ENCODE measurements around the gene SYTL2. TPM values are rescaled to one million over a fixed set of nuclear protein-coding genes. Genes with fewer than 3 reads are reported as not detected.
"Not testable (repeated sequence)": the region's sequence is repeated elsewhere in the genome, so short reads cannot be mapped to it uniquely, and the experiment has no call there.

SYTL2 gene
- total RNA-seq, 1 donor from 2014 or later: 24.6 TPM

DNA sequence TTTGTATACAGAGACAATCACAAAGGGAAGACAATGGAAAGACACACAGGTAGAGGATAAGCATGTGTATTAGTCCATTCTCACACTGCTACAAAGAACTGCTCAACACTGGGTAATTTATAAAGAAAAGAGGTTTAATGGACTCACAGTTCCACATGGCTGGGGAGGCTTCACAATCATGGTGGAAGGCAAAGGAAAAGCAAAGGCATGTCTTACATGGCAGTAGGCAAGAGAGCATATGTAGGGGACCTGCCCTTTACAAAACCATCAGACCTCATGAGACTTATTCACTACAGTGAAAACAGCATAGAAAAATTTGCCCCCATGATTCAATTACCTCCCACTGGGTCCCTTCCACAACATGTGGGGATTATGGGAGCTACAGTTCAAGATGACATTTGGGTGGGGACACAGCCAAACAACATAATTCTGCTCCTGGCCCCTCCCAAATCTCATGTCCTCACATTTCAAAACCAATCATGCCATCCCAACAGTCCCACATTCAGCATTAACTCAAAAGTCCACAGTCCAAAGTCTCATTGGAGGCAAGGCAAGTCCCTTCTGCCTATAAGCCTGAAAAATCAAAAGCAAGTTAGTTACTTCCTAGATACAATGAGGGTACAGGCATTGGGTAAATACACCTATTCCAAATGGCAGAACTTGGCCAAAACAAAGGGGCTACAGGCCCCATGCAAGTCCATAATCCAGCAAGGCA, 139.8 kb downstream of the SYTL2 start:
- DNase-seq (ENCODE audit: low spot score); ATAC-seq; intact Hi-C loops (cut with DNase I): not testable (repeated sequence)

DNA sequence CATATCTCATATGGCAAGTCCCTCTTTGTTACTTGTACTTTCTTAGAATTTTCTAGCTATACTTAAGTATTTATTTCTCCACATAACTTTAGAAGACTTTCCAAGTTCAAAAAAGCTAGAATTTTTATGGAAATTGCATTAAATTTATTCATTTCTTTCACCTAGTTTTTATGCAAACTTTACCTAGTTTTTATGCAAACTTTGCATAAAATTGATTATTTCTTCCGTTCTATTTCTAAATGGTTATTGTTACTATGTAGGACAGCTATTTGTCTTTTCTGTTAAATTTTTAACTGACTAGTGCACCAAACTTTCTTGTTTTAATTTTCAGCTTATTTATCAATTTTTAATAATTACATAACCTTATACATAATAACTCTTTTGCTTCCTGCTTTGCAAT, 142.8 kb downstream of the SYTL2 start:
- intact Hi-C loops (cut with DNase I): no loop called here
- no peak for DNase-seq (ENCODE audit: low spot score)
- ATAC-seq: no peak

DNA sequence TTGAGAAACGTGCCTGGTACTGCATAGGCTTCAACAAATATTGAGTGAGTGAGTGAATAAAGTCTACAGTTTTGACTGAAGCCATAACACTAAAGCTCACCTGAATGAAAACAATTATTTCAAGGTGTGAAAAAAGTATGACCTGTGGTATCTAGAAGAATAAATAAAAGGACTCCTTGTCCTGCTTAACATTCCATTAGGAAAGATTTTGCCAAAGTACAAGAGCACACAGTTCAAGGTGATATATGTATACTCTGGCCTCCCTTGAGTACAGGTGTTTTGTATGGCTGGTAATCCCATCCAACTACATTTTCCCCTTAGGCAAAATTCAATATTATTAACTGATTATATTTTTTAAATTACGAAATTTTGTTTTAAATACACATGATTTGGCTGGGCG, 144.3 kb downstream of the SYTL2 start:
- DNase-seq (ENCODE audit: low spot score) (no peak), ATAC-seq (no peak)
- intact Hi-C loops (cut with DNase I): no loop called here

DNA sequence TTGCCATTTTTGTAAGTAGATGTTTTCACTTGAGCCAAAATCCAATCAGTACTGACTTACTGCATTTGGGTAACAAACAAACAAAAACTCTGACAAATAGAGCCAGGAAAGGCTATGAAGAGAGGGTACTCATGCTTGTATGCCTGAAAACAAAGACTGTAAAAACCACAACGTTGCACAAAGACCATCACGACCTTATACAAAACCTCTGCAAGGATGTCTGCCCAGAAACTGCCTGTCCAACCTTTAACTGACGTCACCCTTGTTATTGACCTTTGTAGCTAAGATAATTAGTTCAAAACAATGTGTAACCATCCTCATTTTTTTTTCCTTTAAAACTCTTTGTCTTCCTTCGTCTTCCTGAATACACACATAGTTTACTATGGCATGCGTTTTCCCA, 145.2 kb downstream of the SYTL2 start:
- DNase-seq (ENCODE audit: low spot score) (no peak), ATAC-seq (no peak)
- intact Hi-C loops (cut with DNase I): no loop called here

DNA sequence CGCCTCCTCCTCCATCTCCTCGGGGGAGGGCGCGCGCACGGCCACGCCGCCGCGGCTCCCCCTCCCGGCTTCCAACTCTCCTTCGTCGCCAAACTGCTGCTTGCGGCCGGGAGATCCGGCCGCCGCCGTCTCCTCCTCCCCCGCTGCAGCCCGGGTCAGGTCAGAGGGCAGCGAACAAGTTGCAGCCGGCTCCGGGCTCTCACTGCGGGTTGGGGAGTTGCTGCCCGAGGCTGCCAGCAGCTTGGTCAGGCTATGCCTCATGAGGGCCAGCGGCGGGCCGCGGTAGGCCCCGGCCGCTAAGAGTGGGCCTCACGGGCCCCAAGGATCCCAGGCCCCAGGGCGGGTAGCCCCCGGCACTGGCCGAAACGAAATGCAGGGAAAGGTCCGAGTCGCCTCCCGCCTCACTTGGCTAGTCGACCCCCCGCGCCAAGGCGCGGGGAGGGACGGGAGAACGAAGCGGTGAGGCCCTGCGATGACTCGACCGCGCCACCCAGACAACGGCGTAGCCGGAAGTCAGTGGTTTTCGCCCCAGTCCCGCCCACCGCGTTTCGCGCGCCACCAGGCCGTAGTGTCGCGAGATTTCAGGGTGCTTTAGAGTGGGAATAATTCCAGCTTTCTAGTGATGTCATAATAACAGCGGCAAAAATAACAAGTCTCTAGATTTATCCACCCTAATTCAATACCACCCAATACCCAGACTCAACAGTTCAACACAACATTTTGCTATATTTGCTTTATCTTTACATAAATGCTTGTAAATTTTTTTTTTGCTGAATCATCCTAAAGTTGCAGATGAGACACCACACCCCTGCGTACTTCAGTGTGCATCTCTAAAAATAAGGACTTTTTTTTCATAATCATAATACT, 146.1 kb downstream of the SYTL2 start, which contains the start of gene CREBZF:
CREBZF (minus strand) TSS at position 515 of the 867 bp plus-strand sequence; CDS start at position 261, 254 bp downstream.
- ATAC-seq: peak; percentile 98
- intact Hi-C loops (cut with DNase I): no loop called here
- peak; percentile 97 for DNase-seq (ENCODE audit: low spot score)

DNA sequence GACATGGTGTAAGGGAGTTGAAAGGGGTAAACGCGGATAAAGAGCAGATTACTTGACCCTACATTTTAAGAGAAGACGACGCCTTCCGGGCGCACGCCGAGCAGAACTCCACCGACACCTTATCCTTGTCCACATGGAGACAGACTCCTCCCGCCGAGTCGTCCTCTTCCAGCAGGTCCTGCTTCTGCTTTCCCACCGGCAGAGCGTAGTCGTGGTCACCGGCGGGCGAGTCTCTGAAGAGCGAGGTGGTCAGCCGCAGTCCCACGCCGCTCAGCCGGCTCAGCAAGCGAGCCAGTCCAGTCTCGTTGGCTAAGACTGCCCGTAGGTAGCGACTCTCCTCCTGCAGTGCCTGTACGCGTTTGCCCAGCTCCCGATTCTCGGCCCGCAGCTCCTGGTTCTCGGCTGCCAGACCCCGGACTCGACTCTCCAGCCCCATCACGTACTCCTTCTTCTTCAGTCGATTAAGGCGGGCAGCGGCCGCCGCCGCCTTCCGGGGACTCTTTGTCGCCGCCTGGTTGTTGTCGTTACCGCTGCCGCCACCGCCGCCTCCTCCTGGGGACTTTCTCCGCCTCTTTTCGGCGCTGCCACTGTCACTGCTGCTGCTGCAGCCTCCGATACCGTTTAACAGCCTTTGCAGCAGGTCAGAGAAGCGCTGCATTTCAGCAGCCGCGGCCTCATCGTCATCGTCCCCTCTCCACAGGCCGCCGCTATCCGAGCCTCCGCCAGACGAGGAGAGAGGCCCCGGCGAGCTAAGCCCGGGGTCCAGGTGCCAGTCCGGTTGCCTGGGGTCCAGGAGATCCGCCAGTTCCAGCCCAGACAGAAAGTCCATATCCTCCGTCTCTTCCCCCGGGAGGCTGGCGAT, 147.0 kb downstream of the SYTL2 start:
- intact Hi-C loops (cut with DNase I): no loop called here
- peak; percentile 76 for ATAC-seq
- peak; percentile 87 for DNase-seq (ENCODE audit: low spot score)

DNA sequence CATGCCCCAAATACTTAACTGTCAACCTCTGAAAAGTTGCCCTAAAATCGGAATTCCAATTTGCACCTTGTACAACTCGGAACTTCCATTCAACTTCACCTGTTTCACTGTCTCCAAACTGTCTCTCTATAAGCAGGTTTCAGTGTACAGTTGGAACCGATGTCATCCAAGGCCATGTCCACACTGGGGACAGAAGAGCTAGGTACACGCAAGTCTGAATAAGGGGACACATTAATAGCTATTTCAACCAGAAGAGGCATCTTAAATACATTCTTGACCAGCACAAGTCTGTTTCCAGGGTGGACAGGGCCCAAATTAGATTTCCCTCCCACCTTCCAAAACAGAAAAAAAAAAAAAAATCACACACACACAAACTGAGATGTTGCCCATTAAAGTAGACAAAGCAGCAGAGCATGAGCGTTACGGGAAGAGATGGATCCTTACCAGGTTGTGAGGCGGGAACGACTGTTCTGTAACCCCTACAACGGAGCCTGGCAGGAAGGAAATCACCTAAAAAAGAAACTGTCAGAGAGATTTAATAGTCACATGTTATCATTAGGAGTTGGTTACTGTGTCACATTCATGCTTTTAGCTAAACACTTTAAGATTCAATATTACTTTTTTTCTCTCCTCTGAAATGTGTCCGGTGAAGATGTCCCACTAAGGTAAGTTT, 147.7 kb downstream of the SYTL2 start:
- DNase-seq (ENCODE audit: low spot score) (no peak), ATAC-seq (no peak)
- intact Hi-C loops (cut with DNase I): no loop called here

DNA sequence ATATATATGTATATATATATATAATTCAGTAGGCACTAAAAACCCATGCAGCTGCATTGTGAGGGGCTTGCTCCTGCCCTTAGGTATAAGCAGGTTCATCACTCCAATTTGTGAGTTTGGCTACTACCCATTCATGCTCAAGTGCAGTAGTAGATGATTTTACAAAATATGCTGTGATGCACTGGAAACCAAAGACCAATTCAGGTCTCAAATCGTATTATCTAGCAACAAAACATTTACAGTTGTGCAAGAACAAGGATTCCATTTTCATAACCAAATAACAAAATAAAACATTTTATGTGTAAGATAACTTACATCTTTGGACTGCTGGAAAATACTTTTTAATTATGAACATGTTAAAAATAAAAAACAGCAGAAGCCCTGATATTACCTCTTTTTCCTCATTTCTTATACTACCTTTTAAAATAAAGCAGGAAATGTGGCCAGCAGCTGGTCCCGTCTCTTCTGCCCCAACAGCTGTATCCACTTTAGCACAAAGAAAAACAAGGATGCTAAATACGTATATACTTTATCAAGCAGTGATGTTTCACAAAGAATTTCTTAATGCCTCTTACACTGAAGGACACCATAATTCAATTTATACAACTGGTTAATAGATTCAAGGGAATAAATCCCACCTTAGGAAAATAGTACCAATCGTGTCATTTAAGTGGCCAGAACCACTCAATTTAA, 148.8 kb downstream of the SYTL2 start:
- DNase-seq (ENCODE audit: low spot score): no peak
- intact Hi-C loops (cut with DNase I): no loop called here
- no peak for ATAC-seq

DNA sequence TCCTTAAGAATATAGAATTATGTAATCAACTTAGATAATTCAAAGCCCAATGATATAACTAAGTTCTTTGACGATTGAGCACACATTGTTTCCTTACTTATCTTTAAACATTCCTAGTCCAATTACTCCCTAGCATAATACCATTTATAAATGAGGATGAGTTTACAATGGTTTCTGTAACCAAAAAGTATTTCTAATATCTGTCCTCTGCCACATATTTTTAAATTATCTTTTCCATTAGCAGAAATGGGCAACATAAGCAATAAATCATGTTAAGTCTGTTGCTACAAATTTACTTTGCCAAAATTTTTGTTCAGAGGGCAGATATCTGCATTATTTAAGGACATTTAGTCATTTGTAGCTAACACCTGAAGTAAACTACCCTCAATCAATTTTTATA, 152.8 kb downstream of the SYTL2 start:
- no peak for ATAC-seq
- no peak for DNase-seq (ENCODE audit: low spot score)
- intact Hi-C loops (cut with DNase I): no loop called here

DNA sequence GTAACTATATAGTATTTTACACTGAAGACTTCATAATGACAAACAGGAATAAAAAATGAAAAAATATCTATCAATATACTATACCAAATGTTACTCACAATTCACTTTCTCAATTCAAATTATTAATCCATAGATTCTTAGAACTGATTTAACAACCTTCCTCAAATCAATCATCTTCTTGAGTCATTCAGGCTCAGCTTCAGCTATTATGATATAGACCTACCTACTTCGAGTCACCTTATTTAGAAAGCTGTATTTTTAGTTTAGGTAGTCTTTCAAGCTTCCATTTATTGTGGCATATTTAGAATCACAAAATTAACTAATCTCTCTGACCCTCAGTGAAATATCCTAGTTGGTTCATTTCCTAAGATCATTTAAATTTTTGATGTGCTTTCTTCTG, 154.2 kb downstream of the SYTL2 start:
- DNase-seq (ENCODE audit: low spot score) (no peak), ATAC-seq (no peak)
- intact Hi-C loops (cut with DNase I): no loop called here

DNA sequence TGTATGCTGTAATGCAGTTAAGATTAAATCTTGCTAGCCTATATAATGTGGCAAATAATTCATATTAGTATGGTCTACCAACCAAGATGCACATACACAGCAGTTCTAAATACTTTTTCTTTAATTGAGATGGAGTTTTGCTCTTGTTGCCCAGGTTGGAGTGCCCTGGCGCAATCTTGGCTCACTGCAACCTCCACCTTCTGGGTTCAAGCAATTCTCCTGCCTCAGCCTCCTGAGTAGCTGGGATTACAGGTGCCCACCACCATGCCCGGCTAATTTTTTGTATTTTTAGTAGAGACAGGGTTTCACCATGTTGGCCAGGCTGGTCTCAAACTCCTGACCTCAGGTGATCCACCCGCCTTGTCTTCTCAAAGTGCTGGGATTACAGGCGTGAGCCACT, 156.6 kb downstream of the SYTL2 start:
- ATAC-seq; intact Hi-C loops (cut with DNase I); DNase-seq (ENCODE audit: low spot score): not testable (repeated sequence)

DNA sequence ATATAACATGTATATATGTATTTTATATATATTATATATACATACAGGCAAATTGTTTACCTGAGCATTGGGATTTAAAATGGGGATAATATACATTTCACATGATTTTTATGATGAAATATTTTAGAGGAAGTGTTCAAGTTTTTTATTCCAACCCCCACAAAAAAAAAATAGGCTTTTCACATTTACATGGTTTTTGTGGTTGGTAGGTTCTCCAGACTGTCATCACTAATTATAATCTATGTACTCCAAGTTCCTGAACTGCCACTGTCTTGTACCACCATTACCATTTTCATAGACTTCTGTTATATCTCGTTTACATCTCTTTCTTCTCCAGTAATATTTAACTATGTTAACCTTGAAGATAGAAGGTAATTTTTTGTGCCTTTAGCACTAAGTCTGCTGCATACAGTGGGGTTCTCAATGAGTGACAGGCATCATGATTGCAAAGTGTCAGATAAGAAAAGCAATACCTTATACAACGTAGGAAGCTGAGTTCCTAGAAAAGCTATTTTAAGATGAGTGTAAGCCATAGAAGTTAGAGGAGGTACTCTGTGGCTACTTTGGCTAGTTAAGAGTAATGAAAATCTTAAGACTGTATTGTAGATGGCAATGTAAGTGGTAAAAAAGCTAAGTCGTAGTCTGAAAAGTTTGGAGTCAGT, 158.0 kb downstream of the SYTL2 start:
- ATAC-seq (no peak), DNase-seq (ENCODE audit: low spot score) (no peak)
- intact Hi-C loops (cut with DNase I): no loop called here

DNA sequence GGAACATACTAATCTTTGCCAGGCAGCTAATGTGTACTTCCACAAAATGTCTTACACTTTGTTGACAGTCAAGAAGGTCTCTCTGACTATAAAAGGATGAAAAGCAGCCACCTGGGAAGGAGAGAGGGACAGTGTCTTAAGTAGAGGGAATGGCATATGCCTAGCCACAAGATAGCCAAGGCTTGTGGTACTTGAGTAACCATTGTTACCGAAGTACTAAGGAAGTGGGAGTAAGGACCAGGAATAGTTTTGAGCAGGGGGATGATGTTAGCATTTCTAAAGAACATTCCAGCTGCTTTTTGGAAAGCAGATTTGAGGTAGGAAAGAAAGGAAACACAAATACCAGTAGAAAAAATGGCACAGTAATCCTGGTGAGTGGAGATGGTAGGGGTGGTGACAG, 159.8 kb downstream of the SYTL2 start:
- ATAC-seq: no peak

DNA sequence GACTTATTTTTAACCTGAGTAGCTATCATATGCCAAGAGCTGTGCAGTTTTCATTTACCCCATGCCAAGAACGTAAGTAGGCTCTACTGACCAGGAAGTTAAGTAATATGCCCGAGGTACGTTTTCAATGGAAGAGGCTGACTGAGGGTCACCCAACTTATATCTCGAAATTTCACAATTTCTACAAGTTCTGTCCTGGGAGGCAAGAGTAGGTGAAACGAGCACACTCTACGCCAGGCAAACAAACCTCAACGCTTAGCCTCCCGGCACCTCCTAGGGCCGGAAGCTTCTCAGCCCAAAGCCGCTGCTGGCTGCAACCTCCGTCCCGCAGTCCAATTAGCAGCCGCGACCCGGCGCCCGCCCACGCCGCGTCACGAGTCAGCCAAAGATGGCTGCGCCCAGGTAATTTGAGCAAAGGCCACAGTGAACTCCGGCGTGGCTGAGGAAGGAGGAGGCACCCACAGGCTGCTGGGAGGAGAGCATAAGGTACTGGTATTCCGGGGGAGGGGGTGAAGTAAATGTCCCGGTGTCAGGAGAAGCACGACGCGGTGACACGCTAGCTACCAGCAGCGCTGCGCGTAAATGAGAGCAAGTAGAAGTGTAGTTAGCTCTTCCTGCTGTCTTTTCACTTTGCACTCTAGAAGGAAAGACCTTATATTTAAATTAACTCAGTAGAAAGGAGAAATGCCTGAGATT, 163.2 kb downstream of the SYTL2 start, which contains the start of gene TMEM126A:
TMEM126A (plus strand) TSS at position 364 of the 696 bp plus-strand sequence. CDS start 2,289 bp downstream, outside the sequence.
- DNase-seq (ENCODE audit: low spot score) (peak; percentile 92), ATAC-seq (peak; percentile 100)
- intact Hi-C loops (cut with DNase I): no loop called here

More for the DNA sequence above, 159.8 kb downstream of the SYTL2 start:
- DNase-seq (ENCODE audit: low spot score): no peak
- intact Hi-C loops (cut with DNase I): no loop called here

DNA sequence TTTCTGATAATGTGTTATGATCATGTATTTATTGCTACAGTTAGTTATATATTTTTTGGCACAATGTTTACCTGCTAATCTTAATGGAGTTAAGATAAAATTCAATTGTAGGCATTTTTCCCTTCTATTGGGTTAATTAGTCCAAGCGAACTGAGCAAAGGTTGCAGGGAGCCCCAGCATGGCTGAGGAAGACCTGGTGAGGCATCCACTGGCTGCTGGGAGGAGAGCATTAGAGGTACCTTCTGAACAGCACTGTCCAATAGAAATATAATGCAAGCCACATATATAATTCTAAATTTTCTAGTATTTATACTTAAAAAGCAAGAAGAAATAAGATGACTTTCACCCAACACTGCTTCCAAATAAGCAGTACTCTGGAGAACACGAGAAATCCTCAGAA, 163.9 kb downstream of the SYTL2 start:
- no peak for DNase-seq (ENCODE audit: low spot score)
- intact Hi-C loops (cut with DNase I): no loop called here
- no peak for ATAC-seq
